CD4-positive, alpha-beta T cell treated with Interleukin-10 for 1 hour (primary cell): ENCODE measurements around the gene PLAAT4.
"Not testable (repeated sequence)": the region's sequence is repeated elsewhere in the genome, so short reads cannot be mapped to it uniquely, and the experiment has no call there.

ENCODE experiments used
- DNase-seq: peaks from one replicate; pipeline ENCODE4 v3.0.0-alpha.2; 2020

PLAAT4 gene

GRCh38 chr11:63547061-63547460 lies 10.5 kb downstream of the PLAAT4 start:
- DNase-seq = no peak

GRCh38 chr11:63548178-63548577 lies 11.6 kb downstream of the PLAAT4 start:
- no peak for DNase-seq

- DNase-seq = no peak
Observed at GRCh38 chr11:63549411-63549810, 12.8 kb downstream of the PLAAT4 start.

DNA sequence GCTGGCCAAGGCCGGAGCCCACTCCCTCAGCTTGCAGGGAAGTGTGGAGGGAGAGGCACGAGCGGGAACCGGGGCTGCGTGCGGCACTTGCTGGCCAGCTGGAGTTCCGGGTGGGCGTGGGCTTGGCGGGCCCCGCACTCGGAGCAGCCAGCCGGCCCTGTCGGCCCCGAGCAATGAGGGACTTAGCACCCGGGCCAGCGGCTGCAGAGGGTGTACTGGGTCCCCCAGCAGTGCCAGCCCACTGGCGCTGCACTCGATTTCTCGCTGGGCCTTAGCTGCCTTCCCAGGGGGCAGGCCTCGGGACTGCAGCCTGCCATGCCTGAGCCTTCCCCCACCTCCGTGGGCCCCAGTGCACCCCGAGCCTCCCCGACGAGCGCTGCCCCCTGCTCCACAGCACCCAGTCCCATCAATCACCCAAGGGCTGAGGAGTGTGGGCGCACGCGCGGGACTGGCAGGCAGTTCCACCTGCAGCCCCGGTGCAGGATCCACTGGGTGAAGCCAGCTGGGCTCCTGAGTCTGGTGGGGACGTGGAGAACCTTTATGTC lies 13.6 kb downstream of the PLAAT4 start:
- DNase-seq = not testable (repeated sequence)

- DNase-seq = peak; percentile 59
Observed at GRCh38 chr11:63551091-63551888, 14.7 kb downstream of the PLAAT4 start.

GRCh38 chr11:63551889-63552266 lies 15.3 kb downstream of the PLAAT4 start:
- peak; percentile 45 for DNase-seq

GRCh38 chr11:63552921-63553320 lies 16.3 kb downstream of the PLAAT4 start:
- DNase-seq = no peak

- peak; percentile 73 for DNase-seq
Observed at GRCh38 chr11:63553759-63554158, 17.2 kb downstream of the PLAAT4 start.

DNA sequence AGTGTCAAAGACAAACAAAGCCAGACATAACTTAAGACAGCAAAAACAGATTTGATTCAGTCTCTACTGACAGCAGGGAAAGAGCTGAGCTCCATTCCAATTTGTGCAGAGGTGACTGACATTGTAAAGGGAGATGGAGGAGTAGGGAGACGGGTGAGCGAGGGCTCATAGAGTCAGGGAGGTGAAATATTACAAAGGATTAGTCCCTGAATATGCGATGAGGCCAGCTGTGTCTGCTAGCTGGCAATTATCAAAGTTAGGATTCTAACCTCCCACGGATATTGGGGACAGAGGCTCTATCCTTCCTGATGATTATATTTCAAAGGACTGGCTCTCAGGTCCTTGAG lies 18.2 kb downstream of the PLAAT4 start:
- DNase-seq = no peak

DNA sequence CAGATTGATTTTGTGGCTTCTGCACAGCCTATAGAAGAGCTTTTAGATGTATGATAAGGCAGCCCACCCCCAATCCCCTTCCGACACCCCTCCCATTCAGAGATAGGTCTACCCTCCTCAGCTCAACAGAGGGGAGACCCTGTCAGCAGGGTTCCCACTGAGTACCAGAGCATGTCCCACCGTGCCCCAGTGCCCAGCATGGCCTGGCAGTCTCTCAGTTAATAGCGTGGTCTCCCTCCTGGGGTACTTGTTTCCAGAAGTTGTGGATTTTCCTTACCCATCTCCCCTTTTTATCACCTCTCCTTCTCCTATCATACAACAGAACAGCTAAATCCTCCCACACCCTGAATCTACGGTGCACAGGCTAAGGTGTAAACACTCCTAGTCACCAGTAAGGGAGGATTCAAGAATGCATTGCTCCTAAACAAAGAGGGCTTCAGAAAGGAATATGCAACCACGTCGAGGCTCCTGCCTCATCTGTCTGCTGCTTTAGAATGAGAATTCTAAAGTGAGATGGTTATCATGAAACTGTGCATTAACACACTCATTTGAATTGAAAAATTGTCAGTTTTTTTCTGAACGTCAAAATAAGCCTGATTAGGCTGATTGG lies 19.9 kb downstream of the PLAAT4 start:
- DNase-seq = no peak

GRCh38 chr11:63557570-63557969 lies 21.0 kb downstream of the PLAAT4 start:
- DNase-seq = no peak

- no peak for DNase-seq
Observed at GRCh38 chr11:63558459-63559157, 22.0 kb downstream of the PLAAT4 start.

GRCh38 chr11:63560506-63561180 lies 24.0 kb downstream of the PLAAT4 start:
- DNase-seq = peak; percentile 46

DNA sequence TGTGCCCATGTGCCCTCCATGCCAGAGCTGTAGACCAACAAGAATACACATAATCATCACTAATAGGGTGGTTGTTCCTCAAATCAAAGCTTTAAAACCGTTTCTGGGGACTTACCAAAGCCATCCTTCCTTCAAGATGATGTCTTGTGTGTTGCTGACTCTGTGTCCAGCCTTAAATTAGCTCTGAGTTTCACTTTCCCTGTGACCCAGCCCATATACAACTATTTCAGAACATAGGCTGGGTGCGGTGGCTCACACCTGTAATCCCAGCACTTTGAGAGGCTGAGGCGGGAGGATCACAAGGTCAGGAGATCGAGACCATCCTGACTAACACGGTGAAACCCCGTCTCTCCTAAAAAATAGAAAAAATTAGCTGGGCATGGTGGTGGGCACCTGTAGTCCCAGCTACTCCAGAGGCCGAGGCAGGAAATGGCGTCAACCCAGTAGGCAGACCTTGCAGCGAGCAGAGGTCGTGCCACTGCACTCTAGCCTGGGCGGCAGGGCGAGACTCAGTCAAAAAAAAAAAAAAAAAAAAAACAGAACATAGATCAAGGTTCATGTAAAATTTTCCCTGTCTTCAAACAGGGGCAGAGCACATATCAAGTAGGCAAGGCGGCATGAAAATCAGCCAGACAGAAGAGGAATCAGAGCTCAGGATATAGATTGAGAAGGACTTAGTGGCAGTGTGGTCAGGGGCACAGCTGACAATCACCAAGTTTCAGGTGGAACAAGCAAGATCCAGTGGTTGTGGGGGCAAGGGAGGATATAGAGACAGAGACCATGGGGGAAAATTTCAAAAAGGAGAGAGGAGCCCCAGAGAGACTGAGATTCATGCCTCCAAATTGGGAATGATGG lies 26.8 kb downstream of the PLAAT4 start, which contains the start of gene PLAAT2:
TSS of gene PLAAT2 (minus strand) at position 179 of the 855 bp plus-strand sequence. CDS start at position 124, 55 bp downstream.
- no peak for DNase-seq

- DNase-seq = peak; percentile 53
Observed at GRCh38 chr11:63564056-63564774, 27.6 kb downstream of the PLAAT4 start.

- no peak for DNase-seq
Observed at GRCh38 chr11:63564784-63565350, 28.3 kb downstream of the PLAAT4 start.

DNA sequence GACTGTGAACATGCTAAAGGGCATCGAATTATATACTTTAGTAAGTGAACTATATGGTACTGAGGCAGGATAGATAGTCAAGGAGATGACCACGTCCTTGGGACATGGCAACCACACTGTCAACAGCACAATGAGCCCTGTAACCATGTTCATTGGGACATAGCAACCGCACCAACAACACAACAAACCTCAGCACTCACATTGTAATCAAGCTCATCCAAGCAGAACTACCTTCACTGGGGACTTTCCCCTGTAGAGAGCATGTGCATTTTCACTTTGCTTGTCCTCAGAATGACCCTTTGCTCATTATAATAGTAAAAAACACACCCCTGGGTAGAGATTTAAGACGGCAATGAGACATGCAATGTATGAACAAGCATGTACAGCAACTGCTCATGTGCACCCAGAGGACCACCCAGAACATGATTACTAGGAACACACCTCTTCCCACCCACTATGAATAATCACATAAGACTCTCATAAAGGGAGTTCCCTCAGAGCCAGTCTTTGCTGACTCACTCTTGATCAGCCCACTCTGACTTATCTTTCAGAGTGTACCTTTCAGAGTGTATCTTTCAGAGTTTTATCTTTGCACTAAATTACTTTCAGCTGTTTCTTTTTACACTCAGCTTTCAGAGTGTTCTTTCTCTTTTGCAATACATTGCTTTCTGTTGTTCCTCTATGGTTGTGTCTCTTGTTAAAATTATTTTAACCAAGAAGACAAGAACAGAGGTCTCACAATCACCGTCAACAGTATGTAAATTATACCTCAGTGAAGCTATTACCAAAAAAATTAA lies 30.6 kb downstream of the PLAAT4 start:
- DNase-seq = peak; percentile 91

GRCh38 chr11:63569570-63569969 lies 33.0 kb downstream of the PLAAT4 start:
- DNase-seq = no peak

DNA sequence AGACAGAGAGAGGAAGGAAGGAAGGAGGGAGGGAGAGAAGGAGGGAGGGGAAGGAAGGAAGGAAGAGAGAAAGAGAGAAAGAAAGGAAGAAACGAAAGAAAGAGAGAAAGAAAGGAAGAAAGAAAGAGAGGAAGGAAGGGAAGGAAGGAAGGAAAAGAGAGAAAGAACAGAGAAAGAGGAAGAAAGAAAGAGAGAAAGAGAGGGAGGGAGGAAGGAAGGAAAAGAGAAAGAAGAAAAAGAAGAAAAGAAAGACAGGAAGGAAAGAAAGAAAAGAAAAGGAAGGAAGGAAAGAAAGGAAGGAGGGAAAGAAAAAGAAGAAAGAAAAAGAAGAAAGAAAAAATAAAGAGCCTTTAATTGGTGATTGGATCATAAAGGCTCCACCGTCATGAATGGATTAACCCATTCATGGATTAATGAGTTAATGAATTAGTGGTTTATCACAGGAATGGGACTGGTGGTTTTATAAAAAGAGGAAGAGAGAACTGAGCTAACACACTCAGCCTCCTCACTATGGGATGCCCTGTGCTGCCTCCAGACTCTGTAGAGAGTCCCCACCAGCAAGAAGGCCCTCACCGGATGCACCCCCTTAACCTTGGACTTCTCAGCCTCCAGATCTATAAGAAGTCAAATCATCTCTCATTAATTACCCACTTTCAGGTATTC lies 35.5 kb downstream of the PLAAT4 start:
- DNase-seq = no peak
